BE2C (cell line): ENCODE measurements around the gene COL9A1. TPM values are rescaled to one million over a fixed set of nuclear protein-coding genes. Genes with fewer than 3 reads are reported as not detected.
A peak's percentile ranks its signal among the peaks of the same experiment; 100 is the strongest.
"Not testable (repeated sequence)": the region's sequence is repeated elsewhere in the genome, so short reads cannot be mapped to it uniquely, and the experiment has no call there.

Experiments used
- DNase-seq: peaks from one replicate; pipeline ENCODE4 v3.0.0-alpha.2; 2020
- H3K27me3 ChIP-seq: fragments of 250-450 bp; sonication (Bioruptor Pico); 2 replicates; pipeline ENCODE4 v1.5.1; 2020; ENCODE audit warnings: mild to moderate bottlenecking
- H3K36me3 ChIP-seq: fragments of 250-450 bp; sonication (Bioruptor Pico); 2 replicates; pipeline ENCODE4 v1.5.1; 2020; ENCODE audit warnings: mild to moderate bottlenecking
- H3K4me1 ChIP-seq: fragments of 250-450 bp; sonication (Bioruptor Pico); 2 replicates; pipeline ENCODE4 v1.5.1; 2020
- H3K4me3 ChIP-seq: 2 replicates; pipeline ENCODE4 v1.5.1; 2011; ENCODE audit warnings: low read depth, low read length
- H3K9me3 ChIP-seq: fragments of 250-450 bp; sonication (Bioruptor Pico); 2 replicates; pipeline ENCODE4 v1.5.1; 2020
- polyA plus RNA-seq: library from polyadenylated mRNA; unstranded; fragments of >200 nt; gene quantifications from one replicate; pipeline ENCODE4 v1.2.1, GENCODE V29; 2012; ENCODE audit warnings: low read depth, missing spikeins; ENCODE audit not compliant: insufficient read length, insufficient read depth
- TF ChIP-seq, protein P1 (sequence below): IDR thresholded peaks from 2 replicates; pipeline ENCODE4 v1.5.1; 2012; ENCODE audit warnings: mild to moderate bottlenecking, low read depth, low read length

The COL9A1 gene
- 0.17 TPM for polyA plus RNA-seq

DNA sequence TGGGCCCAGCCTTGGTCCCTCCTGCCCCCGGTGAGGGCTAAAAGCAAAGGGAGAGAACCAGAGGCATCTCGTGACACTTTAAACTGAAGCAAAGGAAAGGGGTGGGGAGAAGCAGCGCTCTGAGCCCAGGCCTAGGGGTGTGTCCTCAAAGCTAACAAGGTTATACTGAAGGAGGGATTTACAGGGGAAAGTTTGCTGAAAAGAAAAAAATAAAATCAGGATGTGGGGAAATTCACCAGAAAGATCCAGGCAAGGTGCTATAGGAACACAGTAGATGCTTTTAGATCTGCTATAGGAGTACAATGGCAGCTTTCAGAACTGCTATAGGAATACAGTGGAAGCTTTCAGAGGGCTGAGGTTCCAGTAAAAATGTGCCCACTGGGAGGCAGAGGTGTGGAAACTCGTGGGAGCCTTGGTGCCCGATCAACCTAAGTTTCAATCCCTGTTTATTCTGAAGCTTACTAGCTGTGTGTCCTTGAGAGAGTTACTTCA is at the start of gene COL9A1:
Gene COL9A1 (minus strand): TSS at position 51 of the 492 bp plus-strand sequence. CDS start 160 bp downstream, outside the sequence.
- TF ChIP-seq, protein P1, sequence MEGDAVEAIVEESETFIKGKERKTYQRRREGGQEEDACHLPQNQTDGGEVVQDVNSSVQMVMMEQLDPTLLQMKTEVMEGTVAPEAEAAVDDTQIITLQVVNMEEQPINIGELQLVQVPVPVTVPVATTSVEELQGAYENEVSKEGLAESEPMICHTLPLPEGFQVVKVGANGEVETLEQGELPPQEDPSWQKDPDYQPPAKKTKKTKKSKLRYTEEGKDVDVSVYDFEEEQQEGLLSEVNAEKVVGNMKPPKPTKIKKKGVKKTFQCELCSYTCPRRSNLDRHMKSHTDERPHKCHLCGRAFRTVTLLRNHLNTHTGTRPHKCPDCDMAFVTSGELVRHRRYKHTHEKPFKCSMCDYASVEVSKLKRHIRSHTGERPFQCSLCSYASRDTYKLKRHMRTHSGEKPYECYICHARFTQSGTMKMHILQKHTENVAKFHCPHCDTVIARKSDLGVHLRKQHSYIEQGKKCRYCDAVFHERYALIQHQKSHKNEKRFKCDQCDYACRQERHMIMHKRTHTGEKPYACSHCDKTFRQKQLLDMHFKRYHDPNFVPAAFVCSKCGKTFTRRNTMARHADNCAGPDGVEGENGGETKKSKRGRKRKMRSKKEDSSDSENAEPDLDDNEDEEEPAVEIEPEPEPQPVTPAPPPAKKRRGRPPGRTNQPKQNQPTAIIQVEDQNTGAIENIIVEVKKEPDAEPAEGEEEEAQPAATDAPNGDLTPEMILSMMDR = no peak
- H3K9me3 ChIP-seq = no peaks in the 10 kb centered on the region
- H3K27me3 ChIP-seq = peaks cover 34% of the 10 kb centered on the region
- H3K4me1 ChIP-seq = no peaks in the 10 kb centered on the region
- no peaks in the 10 kb centered on the region for H3K36me3 ChIP-seq
- no peak for DNase-seq
- H3K4me3 ChIP-seq = no peak within 1 kb of the TSS

DNA sequence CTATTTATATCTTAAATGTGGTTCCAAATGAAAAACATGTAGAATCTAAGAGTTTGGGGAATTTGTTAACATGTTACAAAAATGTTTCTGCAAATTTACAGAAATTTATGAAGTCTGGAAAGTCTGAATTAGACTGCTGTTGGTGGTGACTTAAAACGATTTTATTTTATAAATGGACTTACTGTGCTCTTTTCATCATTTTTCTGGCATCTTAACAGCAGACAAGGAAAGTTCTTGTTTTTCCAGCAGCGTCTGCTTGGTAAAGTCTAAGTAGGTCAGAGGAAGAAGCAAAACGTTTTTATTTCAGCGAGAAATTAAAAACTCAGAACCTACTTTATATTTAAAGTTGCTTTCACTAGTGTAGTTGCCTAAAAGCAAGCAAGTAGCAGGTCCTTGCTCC is 48.6 kb upstream of the COL9A1 start:
- Histone ChIP-seq H3K27me3 (no peaks in the 10 kb centered on the region), H3K4me3 (peak overlapping the region; percentile 23; the same call in 1 of the 2 replicates), H3K4me1 (no peaks in the 10 kb centered on the region), H3K36me3 (no peaks in the 10 kb centered on the region), H3K9me3 (no peaks in the 10 kb centered on the region)
- no peak for DNase-seq
- TF ChIP-seq, protein P1 = no peak

DNA sequence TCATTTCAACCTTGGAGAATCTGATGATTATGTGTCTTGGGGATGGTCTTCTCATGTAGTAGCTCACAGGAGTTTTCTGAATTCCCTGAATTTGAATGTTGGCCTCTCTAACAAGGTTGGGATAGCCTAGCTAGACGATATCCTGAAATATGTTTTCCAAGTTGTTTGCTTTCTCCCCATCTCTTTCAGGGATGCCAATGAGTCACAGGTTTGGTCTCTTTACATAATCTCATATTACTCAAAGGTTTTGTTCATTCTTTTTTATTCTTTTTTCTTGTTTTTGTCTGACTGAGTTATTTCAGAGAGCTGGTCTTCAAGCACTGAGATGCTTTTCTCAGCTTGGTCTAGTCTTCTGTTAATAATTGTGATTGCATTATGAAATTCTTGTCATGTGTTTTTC is 42.7 kb upstream of the COL9A1 start:
- Histone ChIP-seq H3K9me3 (no peaks in the 10 kb centered on the region), H3K4me3 (no peak overlapping the region), H3K36me3 (no peaks in the 10 kb centered on the region), H3K4me1 (no peaks in the 10 kb centered on the region), H3K27me3 (peaks cover 10% of the 10 kb centered on the region; the same call in 1 of the 2 replicates)
- TF ChIP-seq, protein P1 = no peak
- DNase-seq = no peak

DNA sequence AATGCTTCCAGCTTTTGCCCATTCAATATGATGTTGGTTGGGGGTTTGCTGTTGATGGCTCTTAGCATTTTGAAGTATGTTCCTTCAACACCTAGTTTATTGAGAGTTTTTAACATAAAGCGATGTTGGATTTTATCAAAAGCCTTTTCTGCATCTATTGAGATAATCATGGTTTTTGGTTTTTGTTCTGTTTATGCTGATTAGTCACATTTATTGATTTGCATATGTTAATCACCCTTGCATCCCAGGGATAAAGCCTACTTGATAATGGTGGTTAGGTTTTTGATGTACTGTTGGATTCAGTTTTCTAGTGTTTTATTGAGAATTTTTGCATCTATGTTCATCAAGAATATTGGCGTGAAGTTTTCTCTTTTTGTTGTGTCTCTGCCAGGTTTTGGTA is 40.4 kb upstream of the COL9A1 start:
- Histone ChIP-seq H3K36me3 (no peaks in the 10 kb centered on the region), H3K4me1 (no peaks in the 10 kb centered on the region), H3K4me3 (no peak overlapping the region), H3K9me3 (no peaks in the 10 kb centered on the region), H3K27me3 (peaks cover 10% of the 10 kb centered on the region; the same call in 1 of the 2 replicates)
- TF ChIP-seq, protein P1 = no peak
- no peak for DNase-seq

DNA sequence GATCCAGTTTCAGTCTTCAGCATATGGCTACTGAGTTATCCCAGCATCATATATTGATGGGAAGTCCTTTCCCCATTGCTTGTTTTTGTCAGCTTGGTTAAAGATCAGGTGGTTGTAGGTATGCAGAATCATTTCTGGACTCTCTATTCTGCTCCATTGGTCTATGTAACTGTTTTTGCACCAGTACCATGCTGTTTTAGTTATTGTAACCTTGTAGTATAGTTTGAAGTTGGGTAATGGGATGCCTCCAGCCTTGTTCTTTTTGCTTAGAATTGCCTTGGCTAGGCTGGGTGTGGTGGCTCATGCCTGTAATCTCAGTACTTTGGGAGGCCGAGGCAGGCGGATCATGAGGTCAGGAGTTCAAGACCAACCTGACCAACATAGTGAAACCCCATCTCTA is 36.9 kb upstream of the COL9A1 start:
- not testable (repeated sequence) for H3K36me3 ChIP-seq, DNase-seq, H3K27me3 ChIP-seq, H3K9me3 ChIP-seq, H3K4me1 ChIP-seq, H3K4me3 ChIP-seq

DNA sequence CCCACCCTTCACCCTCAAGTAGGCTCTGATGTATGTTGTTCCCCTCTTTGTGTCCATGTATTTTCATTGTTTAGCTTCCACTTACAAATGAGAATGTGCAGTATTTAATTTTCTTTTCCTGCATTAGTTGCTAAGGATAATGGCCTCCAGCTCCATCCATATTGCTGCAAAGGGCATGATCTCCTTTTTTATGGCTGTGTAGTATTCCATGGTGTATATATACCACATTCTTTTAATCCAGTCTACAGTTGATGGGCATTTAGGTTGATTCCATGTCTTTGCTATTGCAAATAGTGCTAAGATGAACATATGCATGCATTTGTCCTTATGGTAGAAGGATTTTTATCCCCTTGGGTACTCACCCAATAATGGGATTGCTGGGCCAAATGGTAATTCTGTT is 35.9 kb upstream of the COL9A1 start:
- H3K4me1 ChIP-seq = no peaks in the 10 kb centered on the region
- H3K27me3 ChIP-seq = peaks cover 4% of the 10 kb centered on the region; the same call in 1 of the 2 replicates
- no peaks in the 10 kb centered on the region for H3K36me3 ChIP-seq
- TF ChIP-seq, protein P1 = no peak
- no peaks in the 10 kb centered on the region; the same call in 1 of the 2 replicates for H3K9me3 ChIP-seq
- H3K4me3 ChIP-seq = no peak overlapping the region
- no peak for DNase-seq

DNA sequence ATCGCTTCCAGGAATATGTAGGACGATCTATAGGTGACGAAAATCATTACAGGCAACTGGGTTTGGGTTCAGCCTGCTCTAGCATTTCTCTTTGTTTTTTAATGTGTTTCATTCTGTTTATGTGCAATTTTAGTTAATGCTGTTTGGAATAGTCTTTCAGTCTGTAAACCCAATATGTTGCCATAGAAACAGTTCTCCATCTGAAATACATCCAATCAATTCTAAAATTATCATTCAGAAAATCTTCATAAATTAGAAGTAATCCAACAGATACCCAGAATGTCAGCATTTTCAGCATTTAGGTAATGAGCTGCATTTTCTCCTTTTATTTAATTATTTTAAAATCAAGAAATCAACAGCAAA is 34.8 kb upstream of the COL9A1 start:
- Histone ChIP-seq H3K36me3 (no peaks in the 10 kb centered on the region), H3K4me3 (no peak overlapping the region), H3K9me3 (no peaks in the 10 kb centered on the region; the same call in 1 of the 2 replicates), H3K4me1 (no peaks in the 10 kb centered on the region), H3K27me3 (peaks cover 12% of the 10 kb centered on the region; the same call in 1 of the 2 replicates)
- TF ChIP-seq, protein P1 = no peak
- no peak for DNase-seq
